Activated gamma-delta T cell treated with anti-CD3 and anti-CD28 coated beads, Interleukin-2, amount 50 U/mL, for 16 hours (primary cell): ENCODE data around the gene SPINK2.

Source experiments
- DNase-seq: peaks from one replicate; pipeline ENCODE4 v3.0.0-alpha.2; 2020; ENCODE audit warnings: low read depth

Gene SPINK2

DNA sequence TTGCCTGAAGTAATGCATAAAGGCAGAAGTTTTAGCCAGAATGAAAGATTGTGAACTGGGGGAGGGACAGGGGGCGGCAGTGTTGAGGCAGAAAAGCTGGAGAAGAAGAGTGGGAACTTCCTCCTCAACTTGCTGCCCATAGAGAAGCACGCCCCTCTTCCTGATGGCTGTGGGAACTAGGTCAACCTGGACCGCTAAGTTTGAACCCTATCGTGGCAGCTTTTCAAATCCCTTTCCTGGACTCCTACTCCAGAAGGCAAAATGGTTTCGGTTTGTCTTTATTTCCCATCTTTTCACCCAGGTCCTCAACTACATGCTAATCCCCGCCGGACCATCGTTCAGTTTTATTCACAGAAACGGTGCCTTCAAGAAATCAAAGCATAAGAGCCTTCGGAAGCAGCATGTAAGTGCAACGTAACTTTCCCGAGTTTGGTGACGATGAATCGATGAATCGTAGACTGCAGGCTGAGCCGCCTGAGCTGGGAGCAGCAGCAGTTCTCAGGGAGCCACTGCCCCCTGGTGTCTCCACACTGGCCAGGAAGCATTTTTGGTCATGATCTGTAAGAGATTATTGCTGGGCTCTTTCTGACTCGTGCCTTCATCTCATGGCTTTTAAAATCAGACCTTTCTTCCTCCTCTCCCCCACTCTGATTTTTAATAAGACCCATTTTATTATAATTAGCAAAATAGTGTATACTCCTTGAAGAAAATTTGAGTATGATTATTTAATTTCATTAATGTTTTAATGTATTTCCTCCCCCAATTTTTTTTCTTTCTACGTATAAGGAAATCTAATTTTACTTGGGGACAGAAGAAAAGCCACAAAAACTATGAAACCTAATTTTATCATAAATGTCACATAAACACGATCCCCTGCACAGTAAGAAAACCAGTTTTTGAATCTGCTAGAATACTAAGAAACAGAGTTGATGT, 21.4 kb downstream of the SPINK2 start:
- peak; percentile 79 for DNase-seq

- no peak for DNase-seq
Observed at GRCh38 chr4:56799161-56799759, 22.2 kb downstream of the SPINK2 start.

GRCh38 chr4:56796211-56796610, 25.3 kb downstream of the SPINK2 start:
- DNase-seq = no peak

DNA sequence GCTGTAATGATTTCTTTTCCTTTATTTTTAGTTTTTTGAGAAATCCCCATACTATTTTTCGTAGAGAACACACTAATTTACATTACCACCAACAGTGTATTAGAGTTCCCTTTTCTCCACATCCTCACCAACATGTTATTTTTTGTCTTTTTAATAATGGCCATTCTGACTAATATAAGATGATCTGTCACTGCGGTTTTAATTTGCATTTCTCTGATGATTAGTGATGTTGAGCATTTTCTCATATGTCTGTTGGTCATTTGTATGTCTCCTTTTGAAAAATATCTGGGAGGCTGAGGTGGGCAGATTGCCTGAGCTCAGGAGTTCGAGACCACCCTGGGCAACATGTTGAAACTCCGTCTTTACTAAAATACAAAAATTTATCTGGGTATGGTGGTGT, 30.2 kb downstream of the SPINK2 start:
- no peak for DNase-seq

DNA sequence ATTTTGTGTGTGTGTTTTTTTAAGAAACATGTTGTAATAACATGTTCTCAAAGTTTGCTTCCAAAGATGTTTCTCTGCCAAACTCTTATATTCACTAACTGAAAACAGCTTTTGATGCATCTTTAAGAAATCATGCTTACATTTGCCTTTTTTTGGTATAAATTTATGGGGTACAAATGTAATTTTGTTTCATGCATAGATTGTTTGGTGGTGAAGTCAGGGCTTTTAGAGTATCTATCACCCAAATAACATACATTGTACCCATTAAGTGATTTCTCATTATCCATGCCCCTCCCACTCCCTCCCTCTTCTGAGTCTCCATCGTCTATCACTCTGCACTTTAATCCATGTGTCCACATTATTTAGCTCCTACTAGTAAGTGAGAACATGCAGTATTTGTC, 30.8 kb downstream of the SPINK2 start:
- no peak for DNase-seq

GRCh38 chr4:56788081-56788480, 33.4 kb downstream of the SPINK2 start:
- no peak for DNase-seq

GRCh38 chr4:56787380-56787779, 34.1 kb downstream of the SPINK2 start:
- DNase-seq = no peak

- no peak for DNase-seq
Observed at GRCh38 chr4:56786955-56787354, 34.5 kb downstream of the SPINK2 start.

- DNase-seq = no peak
Observed at GRCh38 chr4:56783986-56784385, 37.5 kb downstream of the SPINK2 start.

- no peak for DNase-seq
Observed at GRCh38 chr4:56782019-56782418, 39.5 kb downstream of the SPINK2 start.

DNA sequence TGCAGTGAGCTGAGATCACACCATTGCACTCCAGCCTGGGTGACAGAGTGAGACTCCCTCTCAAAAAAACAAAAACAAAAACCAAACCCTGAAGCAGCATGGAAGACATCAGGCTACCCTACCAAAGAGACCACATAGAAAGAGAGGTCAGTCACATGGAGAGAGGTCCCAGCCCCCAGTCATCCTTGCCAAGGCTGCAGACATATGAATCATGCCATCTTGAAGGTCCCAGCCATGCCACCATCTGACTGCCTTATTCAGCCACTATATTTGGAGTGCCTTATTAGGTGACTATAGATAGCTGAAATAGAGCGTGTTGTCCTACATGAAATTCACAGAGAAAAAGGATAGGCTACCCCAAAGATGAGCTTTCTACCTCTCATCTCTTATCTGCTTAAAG, 48.2 kb downstream of the SPINK2 start:
- DNase-seq = no peak

DNA sequence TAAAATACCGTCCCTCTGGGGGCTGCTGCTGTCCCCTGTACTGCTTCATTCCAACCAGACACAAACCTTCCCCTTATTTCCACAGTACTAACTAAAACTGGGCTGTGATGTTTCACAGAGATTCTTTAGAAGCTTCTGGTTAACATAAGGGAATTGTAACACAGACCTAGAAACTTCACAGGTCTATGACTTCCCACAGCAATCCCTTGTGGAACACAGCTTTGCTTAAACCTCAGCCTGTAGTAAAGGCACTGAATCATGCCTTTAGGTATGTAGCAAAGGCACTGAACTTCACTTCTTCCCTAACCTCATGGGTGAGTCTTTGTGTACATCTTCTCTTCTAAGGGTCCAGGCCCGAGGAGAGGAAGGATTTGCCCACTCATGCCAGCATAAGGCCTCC, 49.4 kb downstream of the SPINK2 start:
- DNase-seq = no peak

DNA sequence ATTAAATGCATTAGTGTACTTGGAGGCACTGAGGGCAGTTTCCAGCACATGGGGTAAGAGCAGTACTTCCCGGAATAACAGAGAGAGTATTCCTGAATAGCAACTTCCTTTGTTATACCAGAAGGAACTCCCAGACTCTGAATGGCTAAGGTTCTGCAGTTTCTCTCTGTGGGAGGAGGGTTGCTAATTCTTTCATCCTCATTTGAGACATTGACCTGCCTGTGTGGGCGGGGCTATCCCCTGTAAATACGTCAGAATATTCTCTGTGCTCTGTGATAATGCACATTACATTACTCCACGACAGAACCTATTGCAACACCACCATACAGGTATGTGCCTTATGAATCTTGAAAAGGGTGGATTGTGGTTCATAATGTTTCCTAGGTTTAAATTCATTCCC, 52.7 kb downstream of the SPINK2 start:
- no peak for DNase-seq

DNA sequence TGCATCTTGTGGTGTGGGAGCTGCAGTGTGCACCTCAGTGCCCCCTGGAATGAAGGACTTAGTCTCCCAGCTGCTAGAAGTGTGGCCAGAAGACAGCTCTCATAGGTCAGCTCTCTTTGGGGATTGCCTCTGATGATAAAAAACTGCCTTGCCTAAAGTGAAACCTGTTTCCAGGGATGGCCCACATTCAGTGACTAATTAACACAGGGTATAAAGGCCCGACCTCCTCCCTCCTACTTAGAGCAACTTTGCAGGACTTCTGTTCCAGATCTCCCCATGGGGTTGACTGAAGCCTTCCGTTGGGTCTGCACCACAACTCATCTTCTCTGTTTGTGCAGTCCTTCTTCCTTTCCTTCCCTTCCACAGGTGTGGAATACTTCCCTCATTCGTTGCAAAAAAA, 53.2 kb downstream of the SPINK2 start:
- DNase-seq = no peak

DNA sequence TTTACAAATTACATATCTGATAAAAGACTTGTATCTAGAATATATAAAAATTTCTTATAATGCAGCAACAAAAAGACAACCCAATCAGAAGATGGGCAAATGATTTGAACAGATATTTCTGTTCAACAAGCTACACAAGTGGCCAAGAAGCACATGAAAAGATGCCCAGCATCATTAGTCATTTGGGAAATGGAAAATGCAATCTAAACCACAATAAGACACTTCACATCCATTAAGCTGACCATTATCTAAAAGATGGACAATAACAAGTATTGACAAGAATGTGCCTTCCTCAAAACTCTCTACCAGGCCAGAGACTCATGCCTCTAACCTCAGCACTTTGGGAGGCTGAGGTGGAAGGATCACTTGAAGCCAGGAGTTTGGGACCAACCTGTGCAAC, 53.9 kb downstream of the SPINK2 start:
- no peak for DNase-seq

- DNase-seq = no peak
Observed at GRCh38 chr4:56764775-56765174, 56.7 kb downstream of the SPINK2 start.

GRCh38 chr4:56764223-56764622, 57.3 kb downstream of the SPINK2 start:
- DNase-seq = no peak

DNA sequence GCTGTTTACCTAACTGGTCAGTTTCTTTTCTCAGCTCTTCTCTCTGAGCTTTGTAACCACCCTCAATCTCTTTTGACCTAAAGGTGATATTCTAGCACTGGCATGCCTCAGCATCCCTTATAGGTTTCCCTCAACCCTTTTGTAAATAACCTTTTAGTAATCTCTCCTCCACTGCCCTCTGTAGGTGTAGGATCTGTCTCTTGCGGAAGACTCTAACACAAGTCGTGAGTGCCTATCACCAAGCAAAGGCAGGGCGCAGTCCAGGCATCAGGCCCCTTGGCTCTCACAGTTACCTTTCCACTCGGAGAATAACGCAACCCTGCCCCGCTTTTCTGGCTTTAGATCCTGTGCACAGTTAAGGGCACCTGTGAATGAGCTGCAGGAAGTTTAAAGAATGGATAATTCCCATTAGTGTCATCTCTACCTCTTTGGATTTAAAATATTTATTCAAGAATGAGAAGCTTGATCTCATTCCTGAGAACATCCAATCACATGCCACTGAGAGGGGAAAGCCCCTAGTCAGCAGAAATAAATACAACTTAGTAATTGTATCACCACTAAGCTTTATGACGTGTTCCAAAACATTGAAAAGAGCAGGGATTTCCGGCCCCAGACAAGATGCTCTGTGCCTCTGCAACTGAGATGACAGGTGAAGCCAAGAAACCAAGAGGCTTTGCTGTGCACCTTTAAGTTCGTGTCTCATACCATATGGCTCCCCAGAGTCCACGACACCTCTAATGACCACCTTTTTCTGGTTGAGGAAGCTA, 58.8 kb downstream of the SPINK2 start:
- DNase-seq = no peak

DNA sequence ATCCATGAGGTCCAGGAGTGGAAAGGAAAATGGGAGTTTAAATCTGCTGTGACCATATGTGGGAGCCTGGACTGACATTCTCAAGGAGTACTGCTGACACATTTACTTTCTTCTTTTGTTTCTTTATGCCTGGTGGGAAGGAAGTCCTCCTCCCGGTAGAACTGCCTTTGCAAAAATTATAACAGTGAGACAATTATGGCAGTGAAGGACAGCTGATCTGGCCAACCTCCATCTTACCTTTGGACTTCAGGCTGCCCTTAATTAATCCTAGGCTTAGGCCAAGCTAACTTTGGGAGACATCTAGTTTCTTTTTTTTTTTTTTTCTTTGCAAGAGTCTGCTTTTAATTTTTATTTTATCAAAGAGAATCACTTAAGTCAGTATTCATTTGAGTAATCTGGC, 61.3 kb downstream of the SPINK2 start:
- DNase-seq = no peak
